Transverse colon (tissue), 4 donors: ENCODE results near the gene TBC1D16.

Experiments used
- CTCF ChIP-seq, 5 experiments: fragments of 200-600 bp in 3 of 5; fragments of 450-650 bp in 2 of 5; sonication (generic) in 3 of 5; IDR thresholded peaks; 1 replicate in 2 of 5; 2 replicates in 3 of 5; pipeline ENCODE4 v1.5.1; 2016 to 2017; ENCODE audit warnings: antibody characterized with exemption in 5 of 5, inconsistent platforms in 3 of 5, mild to moderate bottlenecking in 2 of 5, moderate library complexity in 1 of 5
- EP300 ChIP-seq: sonication (generic); formaldehyde crosslinking; IDR thresholded peaks from one replicate; pipeline ENCODE4 v1.6.1; 2017; ENCODE audit warnings: antibody characterized with exemption, low read depth
- POLR2A ChIP-seq: fragments of 450-650 bp; IDR thresholded peaks from one replicate; pipeline ENCODE4 v1.6.1; 2016; ENCODE audit warnings: antibody characterized with exemption, mild to moderate bottlenecking, moderate library complexity
- POLR2AphosphoS5 ChIP-seq, 3 donors: sonication (generic); formaldehyde crosslinking; IDR thresholded peaks; one replicate each; pipeline ENCODE4 v1.6.1; 2016; ENCODE audit warnings: antibody characterized with exemption in 3 of 3

GRCh38 chr17:79977708-79978547, 57.7 kb downstream of the TBC1D16 start:
- TF ChIP-seq CTCF (IDR thresholded peaks at IDR 0.05), result no peak
- TF ChIP-seq POLR2A, result no peak
- TF ChIP-seq POLR2AphosphoS5 (IDR thresholded peaks at IDR 0.05), result no peak
- TF ChIP-seq EP300, result no peak
